Stomach smooth muscle (tissue), 2 donors: ENCODE results near the gene TTC13.
A peak's percentile ranks its signal among the peaks of the same experiment; 100 is the strongest.

Source experiments
- H3K27ac ChIP-seq: one replicate; pipeline ENCODE4 v1.7.0; 2013; ENCODE audit warnings: mild to moderate bottlenecking, low read length, inconsistent platforms
- H3K27me3 ChIP-seq, 2 donors: one replicate each; pipeline ENCODE4 v1.7.0; 2013; ENCODE audit warnings: low read length in 2 of 2; ENCODE audit not compliant: insufficient read depth in 2 of 2, control insufficient read depth in 1 of 2
- H3K36me3 ChIP-seq, 2 donors: one replicate each; pipeline ENCODE4 v1.7.0; 2013; ENCODE audit warnings: low read length in 2 of 2; ENCODE audit not compliant: control insufficient read depth in 2 of 2, insufficient read depth in 2 of 2
- H3K4me1 ChIP-seq: one replicate; pipeline ENCODE4 v1.7.0; 2013; ENCODE audit warnings: low read length; ENCODE audit not compliant: control insufficient read depth, insufficient read depth
- H3K4me3 ChIP-seq, 2 donors: one replicate each; pipeline ENCODE4 v1.7.0; 2013; ENCODE audit warnings: low read length in 2 of 2
- H3K9ac ChIP-seq, 2 donors: one replicate each; pipeline ENCODE4 v1.7.0; 2013; ENCODE audit warnings: low read length in 2 of 2, mild to moderate bottlenecking in 1 of 2
- H3K9me3 ChIP-seq, 2 donors: one replicate each; pipeline ENCODE4 v1.7.0; 2013; ENCODE audit warnings: low read length in 2 of 2; ENCODE audit not compliant: control insufficient read depth in 2 of 2
- donor health status: healthy.
- donor health status: Pancreatic carcinoma.

The TTC13 gene

DNA sequence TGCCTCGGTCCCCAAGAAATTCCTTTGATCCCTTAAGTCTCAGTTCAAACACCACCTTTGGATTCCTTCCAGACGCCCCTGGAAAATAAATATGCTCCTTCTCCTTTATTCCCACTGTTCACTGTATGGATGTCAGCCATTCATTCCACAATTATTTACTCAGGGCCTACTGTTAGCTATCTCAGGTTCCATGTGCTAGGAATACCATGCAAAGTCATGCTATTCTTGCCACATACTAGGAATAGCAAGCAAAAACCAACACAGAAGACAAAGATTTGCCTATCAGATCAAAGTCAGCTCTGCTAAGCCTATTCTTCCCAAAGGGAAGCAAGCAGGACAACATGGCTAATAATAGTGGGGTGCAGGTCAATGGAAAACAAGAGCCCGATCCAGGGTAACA, 29.8 kb downstream of the TTC13 start:
- no peak overlapping the region for H3K4me3 ChIP-seq
- no peaks in the 10 kb centered on the region for H3K9me3 ChIP-seq
- no peaks in the 10 kb centered on the region for H3K4me1 ChIP-seq
- H3K27me3 ChIP-seq, result no peaks in the 10 kb centered on the region
- no peak overlapping the region for H3K9ac ChIP-seq
- peaks cover 0 to 8% of the 10 kb centered on the region in 2 donors for H3K36me3 ChIP-seq
- H3K27ac ChIP-seq, result no peak overlapping the region

DNA sequence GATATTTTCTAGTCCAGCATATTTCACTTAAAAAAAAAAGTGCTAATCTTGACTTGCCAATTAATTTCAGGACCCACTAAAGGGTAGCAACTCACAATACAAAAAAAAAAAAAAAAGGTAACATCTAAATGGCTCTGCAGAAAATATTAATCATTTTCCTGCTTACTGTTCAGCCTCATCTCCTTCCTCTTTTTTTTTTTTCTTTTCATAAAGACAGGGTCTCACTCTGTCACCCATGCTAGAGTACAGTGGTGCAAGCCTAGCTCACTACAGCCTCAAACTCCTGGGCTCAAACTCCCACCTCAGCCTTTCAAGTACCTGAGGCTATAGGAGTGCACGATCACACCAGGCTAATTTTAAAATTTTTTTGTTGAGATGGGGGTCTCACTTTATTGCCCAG, 30.4 kb downstream of the TTC13 start:
- H3K27me3 ChIP-seq, result no peaks in the 10 kb centered on the region
- H3K27ac ChIP-seq, result no peak overlapping the region
- H3K9me3 ChIP-seq, result no peaks in the 10 kb centered on the region
- H3K4me1 ChIP-seq, result no peaks in the 10 kb centered on the region
- H3K36me3 ChIP-seq, result peaks cover 0 to 3% of the 10 kb centered on the region in 2 donors
- no peak overlapping the region for H3K9ac ChIP-seq
- no peak overlapping the region for H3K4me3 ChIP-seq

DNA sequence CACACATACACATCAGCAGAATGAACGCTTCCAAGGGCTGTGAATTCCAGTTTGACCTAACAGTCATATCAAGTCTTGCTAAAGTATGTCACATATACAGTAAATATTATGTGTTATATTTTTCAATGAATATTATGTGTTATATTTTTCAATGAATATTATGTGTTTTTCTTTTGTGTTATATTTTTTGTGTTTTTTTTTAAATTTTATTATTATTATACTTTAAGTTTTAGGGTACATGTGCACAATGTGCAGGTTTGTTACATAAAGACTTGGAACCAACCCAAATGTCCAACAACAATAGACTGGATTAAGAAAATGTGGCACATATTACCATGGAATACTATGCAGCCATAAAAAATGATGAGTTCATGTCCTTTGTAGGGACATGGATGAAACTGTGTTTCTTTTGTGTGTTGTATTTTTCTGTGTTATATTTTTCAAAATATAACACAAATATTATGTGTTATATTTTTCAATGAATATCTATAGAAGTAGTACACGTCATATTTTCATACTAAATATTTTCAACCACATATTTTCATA, 35.5 kb downstream of the TTC13 start:
- peaks cover 0 to 3% of the 10 kb centered on the region in 2 donors for H3K36me3 ChIP-seq
- H3K9me3 ChIP-seq, result no peaks in the 10 kb centered on the region
- H3K9ac ChIP-seq, result no peak overlapping the region
- no peak overlapping the region for H3K27ac ChIP-seq
- no peaks in the 10 kb centered on the region for H3K27me3 ChIP-seq
- no peak overlapping the region for H3K4me3 ChIP-seq
- H3K4me1 ChIP-seq, result no peaks in the 10 kb centered on the region

DNA sequence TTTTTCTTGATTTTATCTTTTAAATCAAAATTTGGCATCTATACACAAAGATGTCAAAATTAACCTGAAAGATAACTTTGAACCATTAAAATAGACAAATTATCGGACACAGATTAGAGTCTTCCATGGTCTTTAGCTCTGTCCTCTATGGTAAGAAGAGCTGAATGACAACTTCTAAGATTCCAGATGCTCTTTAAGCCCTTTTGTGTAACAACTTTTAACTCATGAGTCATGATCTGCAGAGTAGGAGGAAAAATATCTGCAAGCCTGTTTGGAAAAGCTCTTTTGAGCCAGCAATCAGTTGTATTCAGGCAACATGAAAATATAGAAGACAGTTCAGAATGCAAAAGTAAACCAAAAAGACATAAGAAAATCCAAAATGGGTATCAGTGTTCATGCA, 37.8 kb downstream of the TTC13 start:
- Histone ChIP-seq H3K4me3 (no peak overlapping the region), H3K9ac (no peak overlapping the region), H3K36me3 (peaks cover 0 to 6% of the 10 kb centered on the region in 2 donors), H3K27ac (no peak overlapping the region), H3K9me3 (no peaks in the 10 kb centered on the region), H3K27me3 (no peaks in the 10 kb centered on the region), H3K4me1 (no peaks in the 10 kb centered on the region)

GRCh38 chr1:230939806-230940489, 38.7 kb downstream of the TTC13 start:
- peaks cover 0 to 6% of the 10 kb centered on the region in 2 donors for H3K36me3 ChIP-seq
- no peak overlapping the region for H3K9ac ChIP-seq
- H3K9me3 ChIP-seq, result no peaks in the 10 kb centered on the region
- no peak overlapping the region for H3K4me3 ChIP-seq
- H3K27me3 ChIP-seq, result no peaks in the 10 kb centered on the region
- no peaks in the 10 kb centered on the region for H3K4me1 ChIP-seq
- no peak overlapping the region for H3K27ac ChIP-seq

- H3K27me3 ChIP-seq, result no peaks in the 10 kb centered on the region
- H3K27ac ChIP-seq, result no peak overlapping the region
- no peaks in the 10 kb centered on the region for H3K9me3 ChIP-seq
- no peak overlapping the region for H3K4me3 ChIP-seq
- no peak overlapping the region for H3K9ac ChIP-seq
- peaks cover 0 to 4% of the 10 kb centered on the region in 2 donors for H3K36me3 ChIP-seq
- no peaks in the 10 kb centered on the region for H3K4me1 ChIP-seq
Observed at GRCh38 chr1:230938924-230939368, 39.7 kb downstream of the TTC13 start.

DNA sequence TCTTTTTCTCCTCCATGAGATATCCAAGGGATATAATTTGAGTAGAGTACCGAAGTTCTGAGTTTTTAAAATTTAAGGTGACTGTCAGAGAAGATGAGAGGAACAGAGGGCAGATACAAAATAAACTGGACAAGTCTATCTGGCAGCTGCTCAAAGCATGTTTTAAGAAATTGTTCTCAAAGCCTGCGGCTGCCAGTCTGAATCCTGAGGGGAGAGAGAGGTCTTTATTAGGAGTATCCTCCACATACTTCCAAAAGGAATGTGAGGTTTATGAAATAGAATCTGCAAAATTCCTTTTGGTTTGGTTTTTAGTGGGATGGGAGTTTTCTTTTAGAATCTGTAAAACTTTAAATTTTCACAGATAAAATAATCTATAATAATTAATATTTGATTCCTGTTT, 41.3 kb downstream of the TTC13 start:
- Histone ChIP-seq H3K4me3 (no peak overlapping the region), H3K9me3 (no peaks in the 10 kb centered on the region), H3K4me1 (no peaks in the 10 kb centered on the region), H3K9ac (peak overlapping the region in 1 of 2 donors; percentile 10), H3K27me3 (no peaks in the 10 kb centered on the region), H3K27ac (no peak overlapping the region), H3K36me3 (peaks cover 0 to 3% of the 10 kb centered on the region in 2 donors)

DNA sequence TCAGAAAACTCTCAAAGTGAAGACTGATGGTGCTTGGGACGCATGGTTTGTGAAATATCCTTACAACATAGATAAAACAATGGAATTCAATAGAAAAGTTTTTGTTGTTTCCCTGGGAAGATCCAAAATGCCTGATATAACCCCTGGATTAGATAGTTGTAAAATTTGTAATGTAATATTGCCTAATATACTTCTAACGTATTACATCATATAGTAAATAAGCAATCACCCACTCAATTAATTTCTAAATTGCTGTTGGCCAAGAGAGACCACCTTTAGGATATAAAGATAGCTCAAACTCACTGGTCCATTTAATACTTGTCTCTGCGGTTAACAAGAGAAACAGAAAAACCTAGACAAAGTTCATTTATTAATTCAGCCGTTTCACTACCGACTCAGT, 42.2 kb downstream of the TTC13 start:
- Histone ChIP-seq H3K27ac (no peak overlapping the region), H3K36me3 (peaks cover 2 to 8% of the 10 kb centered on the region in 2 donors), H3K27me3 (no peaks in the 10 kb centered on the region), H3K9me3 (no peaks in the 10 kb centered on the region), H3K4me3 (no peak overlapping the region), H3K9ac (no peak overlapping the region), H3K4me1 (no peaks in the 10 kb centered on the region)

DNA sequence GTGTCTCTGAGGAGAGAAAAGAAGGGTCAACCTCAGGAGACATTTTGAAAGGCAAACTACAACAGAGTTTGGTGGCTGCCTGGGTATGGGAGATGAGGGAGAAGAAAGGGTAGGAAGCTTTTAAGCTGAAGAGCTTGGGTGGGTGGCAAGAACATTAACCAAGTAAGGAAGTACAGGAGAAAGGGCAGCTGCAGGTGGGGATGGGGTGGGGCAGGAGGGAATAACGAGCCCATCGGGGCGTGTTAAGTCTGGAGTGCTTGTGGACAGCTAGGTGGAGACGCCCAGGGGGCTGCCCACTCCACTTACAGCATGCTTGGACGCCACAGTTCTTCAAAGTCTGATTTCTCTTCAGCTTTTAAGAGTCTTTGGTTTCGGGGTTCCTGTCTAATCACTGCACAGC, 42.8 kb downstream of the TTC13 start:
- Histone ChIP-seq H3K4me1 (no peaks in the 10 kb centered on the region), H3K9me3 (no peaks in the 10 kb centered on the region), H3K4me3 (no peak overlapping the region), H3K9ac (no peak overlapping the region), H3K36me3 (peaks cover 7 to 13% of the 10 kb centered on the region in 2 donors), H3K27ac (no peak overlapping the region), H3K27me3 (no peaks in the 10 kb centered on the region)

- no peaks in the 10 kb centered on the region for H3K9me3 ChIP-seq
- H3K4me3 ChIP-seq, result no peak overlapping the region
- H3K9ac ChIP-seq, result no peak overlapping the region
- no peaks in the 10 kb centered on the region for H3K27me3 ChIP-seq
- H3K27ac ChIP-seq, result no peak overlapping the region
- H3K4me1 ChIP-seq, result no peaks in the 10 kb centered on the region
- peaks cover 15 to 23% of the 10 kb centered on the region in 2 donors for H3K36me3 ChIP-seq
Observed at GRCh38 chr1:230930986-230931385, 47.7 kb downstream of the TTC13 start.

- no peak overlapping the region for H3K9ac ChIP-seq
- no peaks in the 10 kb centered on the region for H3K4me1 ChIP-seq
- H3K9me3 ChIP-seq, result no peaks in the 10 kb centered on the region
- peaks cover 29 to 31% of the 10 kb centered on the region in 2 donors for H3K36me3 ChIP-seq
- no peak overlapping the region for H3K4me3 ChIP-seq
- H3K27ac ChIP-seq, result no peak overlapping the region
- H3K27me3 ChIP-seq, result no peaks in the 10 kb centered on the region
Observed at GRCh38 chr1:230926182-230926581, 52.5 kb downstream of the TTC13 start.
